SH-SY5Y (cell line): ENCODE measurements around the gene TEFM.
A peak's percentile ranks its signal among the peaks of the same experiment; 100 is the strongest.

Experiments
- GATA2 ChIP-seq: IDR thresholded peaks from 2 replicates; pipeline ENCODE4 v1.6.1; 2011; ENCODE audit warnings: mild to moderate bottlenecking, low read depth, low read length
- GATA3 ChIP-seq: IDR thresholded peaks from 2 replicates; pipeline ENCODE4 v1.6.1; 2011; ENCODE audit warnings: low read depth, mild to moderate bottlenecking, low read length, moderate library complexity

Gene TEFM, protein sequence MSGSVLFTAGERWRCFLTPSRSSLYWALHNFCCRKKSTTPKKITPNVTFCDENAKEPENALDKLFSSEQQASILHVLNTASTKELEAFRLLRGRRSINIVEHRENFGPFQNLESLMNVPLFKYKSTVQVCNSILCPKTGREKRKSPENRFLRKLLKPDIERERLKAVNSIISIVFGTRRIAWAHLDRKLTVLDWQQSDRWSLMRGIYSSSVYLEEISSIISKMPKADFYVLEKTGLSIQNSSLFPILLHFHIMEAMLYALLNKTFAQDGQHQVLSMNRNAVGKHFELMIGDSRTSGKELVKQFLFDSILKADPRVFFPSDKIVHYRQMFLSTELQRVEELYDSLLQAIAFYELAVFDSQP

DNA sequence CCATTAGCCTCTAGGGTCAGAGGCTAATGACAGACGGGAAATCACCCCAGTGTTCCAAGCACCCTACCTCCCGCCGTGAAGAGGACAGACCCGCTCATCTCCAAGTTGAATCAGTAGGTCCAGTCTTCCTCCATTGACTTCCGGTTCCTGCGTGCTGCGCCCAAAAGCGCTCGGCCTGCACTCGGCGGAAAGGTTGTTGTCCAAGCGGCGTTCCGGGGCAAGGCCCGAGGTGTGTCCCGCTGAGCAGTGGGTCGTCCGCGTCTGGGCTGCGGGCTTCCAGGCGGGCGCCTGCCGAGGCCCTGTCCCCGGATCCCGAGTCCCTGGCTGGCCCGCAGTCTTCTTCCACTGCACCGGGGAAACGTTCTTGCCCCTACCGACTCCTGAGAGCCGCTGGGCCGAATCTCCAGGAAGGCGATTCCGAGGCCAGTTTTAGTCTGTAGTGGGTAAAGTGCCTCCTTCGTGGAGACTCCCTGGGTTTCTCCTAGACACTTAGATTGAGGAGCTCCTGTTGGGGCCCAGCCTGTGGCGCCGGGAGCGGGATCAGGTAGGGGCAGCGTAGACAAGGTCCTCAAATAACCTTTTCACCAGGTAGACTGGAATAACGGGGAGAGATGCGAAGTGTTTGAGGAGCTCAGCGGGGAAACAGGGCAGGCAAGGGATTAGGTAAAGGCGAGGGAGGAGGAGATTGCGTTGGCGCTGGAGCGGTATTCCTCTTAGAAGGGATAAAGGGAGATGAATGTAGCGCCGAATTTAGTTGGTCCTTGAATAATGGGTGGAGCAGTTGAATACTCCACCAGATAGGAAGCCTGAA, at the start of gene TEFM:
TSS of gene TEFM (minus strand) at position 138 of the 811 bp plus-strand sequence. CDS start at position 98, 40 bp downstream.
- TF ChIP-seq GATA3 (no peak), GATA2 (peak; percentile 62)

DNA sequence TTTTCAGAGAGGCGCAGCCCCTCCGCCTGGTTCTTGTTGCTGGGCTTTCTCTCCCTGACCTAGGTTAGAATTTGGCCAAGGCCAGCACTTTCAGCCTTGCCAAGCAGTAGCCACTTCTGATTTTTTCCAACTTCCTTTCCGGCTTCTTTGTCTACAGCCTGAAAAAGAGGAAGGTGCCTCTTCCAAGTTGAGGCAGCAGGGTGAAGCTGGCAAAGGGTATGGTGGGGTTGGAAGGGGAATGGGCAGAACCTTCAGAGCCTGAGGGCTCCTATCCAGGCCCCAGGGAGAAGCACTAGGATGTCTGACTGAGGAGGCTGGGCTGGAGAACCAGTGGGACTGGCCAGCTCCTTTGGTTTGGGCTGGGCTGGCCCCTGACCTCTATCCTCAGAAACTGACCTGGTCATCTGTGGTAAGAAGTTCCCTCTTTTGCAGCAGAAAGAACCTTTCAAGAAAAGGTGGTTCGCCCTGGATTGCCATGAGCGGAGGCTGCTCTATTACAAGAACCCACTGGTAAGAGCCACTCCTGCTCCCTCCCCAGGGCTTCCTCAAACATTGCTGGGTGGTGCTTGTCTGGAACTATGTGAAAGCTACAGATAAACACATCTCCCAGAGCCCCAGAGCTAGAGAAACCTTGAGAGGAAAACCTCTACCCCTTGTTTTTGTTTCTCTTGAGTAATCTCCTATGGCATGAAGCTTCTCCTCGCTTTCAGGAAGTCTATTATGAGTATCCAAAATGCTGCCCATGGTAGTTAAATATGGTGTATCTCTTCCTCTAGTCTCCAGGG, 48.2 kb upstream of the TEFM start:
- TF ChIP-seq GATA3 (no peak), GATA2 (no peak)

DNA sequence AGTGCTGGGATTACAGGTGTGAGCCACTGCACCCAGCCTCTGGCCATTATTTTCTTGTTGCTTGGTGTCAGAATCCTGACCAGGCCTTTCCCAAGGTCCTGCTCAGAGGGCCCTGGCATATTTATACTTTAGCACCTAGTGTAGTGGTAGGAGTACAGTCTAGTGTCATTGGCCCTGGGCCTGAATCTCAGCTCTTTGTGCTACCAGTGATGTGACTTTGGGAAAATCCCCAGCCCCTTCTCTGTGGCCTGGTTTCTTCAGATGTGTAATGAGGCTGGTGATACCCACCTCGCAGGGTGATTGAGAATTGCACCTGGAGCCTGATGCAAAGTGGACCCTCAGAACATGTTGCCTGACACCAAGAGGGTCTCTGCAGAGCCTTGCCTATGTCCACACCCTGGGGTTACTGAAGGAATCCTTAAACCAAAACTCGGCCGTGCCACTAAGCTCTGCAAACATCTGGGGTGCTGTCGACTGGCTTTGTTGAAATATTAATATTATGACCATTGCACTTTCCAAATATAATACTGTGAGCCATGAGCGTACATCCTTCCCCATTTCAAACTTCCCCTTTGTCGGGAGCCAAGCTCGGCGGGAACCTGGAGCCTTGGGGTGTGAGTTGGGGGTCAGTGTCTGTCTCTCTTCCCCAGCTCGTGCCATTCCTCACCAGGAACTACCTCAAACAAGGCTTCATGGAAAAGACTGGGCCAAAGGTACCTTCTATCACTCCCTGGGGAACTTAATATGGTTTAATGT, 46.8 kb upstream of the TEFM start:
- TF ChIP-seq GATA2 (no peak), GATA3 (no peak)

DNA sequence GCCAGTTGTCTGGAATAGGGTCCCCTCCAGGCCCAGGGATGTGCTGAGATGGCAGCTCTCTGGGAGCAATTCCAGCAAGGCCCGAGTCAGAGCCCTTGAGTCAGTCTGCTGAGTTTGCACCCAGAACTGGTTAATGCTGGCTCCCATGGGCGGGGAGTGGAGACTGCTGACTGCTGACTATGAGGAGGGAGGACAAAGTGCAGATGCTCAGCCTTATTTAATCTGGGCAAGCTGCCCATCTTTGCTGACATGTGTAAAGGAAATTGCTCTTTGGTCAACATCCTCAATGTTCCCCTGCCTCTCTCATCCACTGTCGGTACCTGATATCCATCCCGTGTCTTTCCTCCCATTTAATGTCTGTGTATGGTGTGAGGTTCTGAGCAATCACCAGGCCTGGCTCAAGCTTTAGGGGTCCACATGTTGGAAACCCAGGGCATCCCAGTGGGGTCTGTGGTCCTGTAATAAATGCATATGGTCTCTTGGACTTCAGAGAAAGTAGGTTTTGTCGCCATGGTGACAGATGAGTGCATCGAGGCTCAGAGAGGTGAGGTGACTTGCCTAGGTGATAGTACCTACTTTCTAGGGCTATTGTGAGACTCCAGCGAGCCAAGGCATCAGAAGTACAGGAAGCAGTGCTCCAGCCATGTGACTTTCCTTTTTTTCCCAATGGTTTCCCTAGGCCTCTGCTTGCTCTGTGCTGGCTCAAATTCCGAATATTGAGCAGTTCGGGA, 44.8 kb upstream of the TEFM start:
- no peak for TF ChIP-seq GATA3
- TF ChIP-seq GATA2, result peak; percentile 59

DNA sequence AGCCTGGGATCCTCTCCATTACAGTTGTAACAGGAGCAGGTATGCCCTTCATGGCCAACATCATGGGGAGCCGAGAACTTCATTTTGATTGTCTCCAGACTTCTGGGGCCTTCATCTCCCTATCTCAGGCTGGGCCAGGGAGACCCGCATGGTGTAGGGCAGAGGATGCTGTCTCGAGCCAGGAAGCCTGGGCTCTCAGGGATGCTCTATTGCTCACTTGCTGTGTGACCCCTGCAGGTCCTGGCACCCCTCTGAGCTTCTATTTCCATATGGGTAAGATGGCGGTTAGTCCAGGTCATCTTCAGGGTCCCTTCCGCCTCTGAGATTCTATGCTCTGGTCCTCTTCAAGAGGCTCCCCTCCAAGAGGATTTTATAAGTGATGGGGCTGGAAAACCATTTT, 44.2 kb upstream of the TEFM start:
- no peak for TF ChIP-seq GATA3
- no peak for TF ChIP-seq GATA2

DNA sequence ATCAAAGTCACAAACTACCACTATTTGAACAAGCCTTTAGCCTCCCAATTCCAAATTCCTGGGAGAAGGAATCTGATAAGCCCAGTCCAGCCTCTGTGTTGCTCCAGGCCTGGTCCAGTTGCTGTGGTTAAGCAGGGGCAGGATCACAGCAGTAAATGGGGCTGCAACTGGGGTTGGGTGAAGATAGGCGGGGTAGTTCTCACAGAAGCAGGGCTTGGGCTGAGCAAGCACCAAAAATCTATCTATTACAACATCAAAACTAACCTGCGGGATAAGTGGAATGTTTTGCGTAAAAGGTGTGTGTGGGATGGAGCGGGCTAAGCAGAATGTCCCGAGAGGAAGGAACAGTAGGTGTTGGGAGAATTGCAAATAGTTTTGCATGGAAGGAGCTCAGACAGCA, 41.8 kb upstream of the TEFM start:
- TF ChIP-seq GATA3 (no peak), GATA2 (no peak)

DNA sequence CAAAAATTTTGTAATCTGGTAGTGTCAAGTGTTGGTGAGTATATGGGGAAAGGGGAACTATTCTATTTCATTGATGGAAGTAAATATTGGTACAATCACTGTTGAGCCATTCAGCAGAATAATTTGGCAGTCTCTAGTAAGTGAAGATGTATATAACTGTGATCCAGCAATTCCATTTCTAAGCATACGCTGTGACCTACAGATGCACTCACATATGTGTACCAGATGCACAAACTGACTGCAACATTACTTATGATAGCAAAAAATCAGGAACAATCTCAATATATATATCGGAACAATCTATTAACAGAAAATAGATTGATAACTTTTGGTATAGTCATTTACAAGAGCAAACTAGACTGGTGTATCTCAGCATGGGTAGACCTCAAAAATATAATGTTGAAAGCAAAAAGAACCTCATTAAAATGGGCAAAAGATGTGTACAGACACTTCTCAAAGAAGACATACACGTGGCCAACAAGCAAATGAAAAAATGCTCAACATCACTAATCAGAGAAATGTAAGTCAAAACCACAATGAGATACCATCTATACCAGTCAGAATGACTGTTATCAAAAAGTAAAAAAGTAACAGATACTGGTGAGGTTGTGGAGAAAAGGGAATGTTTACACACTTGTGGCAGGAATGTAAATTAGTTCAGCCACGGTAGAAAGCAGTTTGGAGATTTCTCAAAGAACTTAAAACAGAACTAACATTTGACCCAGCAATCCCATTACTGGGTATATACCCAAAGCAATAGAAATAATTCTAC, 36.5 kb upstream of the TEFM start:
- TF ChIP-seq GATA2 (no peak), GATA3 (no peak)

DNA sequence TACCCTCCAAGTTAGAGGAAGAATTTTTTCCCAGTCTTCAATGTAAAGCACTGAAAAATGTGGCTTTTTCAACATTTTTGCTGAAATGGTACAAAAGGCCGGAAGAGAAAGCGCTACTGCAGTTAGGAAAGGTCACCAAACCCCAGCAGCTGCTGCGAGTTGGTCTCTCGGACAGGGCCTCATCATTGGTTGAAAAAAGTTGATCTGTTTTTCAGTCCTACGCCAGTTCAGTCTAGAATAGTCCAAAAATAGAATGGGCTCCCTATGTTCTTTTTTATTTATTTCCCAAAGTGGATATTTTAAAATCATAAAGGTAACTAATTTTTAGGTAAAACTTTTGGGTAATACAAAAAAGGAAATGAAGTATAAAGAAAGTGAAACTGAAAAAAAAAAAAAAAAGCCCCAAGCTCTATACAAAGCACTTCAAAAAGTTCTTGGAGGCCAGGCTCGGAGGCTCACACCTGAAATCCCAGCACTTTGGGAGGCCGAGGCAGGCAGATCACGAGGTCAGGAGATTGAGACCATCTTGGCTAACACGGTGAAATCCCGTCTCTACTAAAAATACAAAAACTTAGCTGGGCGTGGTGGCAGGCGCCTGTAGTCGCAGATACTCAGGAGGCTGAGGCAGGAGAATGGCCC, 33.1 kb upstream of the TEFM start:
- no peak for TF ChIP-seq GATA3
- no peak for TF ChIP-seq GATA2

DNA sequence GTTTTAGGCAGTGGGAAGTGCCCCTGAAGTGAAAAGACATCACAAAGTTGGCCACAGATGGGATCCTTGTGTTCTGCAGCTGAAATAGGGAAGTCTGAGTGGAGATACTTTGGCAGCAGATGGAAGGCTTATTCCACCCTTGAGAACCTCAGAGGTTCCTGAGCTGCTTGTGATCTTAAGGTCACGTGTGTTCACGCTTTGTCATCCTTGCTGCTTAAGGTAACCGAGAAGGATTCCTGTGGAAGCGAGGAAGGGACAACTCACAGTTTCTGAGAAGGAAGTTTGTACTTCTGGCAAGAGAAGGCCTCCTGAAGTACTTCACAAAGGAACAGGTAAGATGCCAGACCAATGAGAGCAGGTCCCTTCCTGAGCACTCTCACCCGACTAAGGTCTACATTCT, 27.9 kb upstream of the TEFM start:
- no peak for TF ChIP-seq GATA2
- TF ChIP-seq GATA3, result no peak

DNA sequence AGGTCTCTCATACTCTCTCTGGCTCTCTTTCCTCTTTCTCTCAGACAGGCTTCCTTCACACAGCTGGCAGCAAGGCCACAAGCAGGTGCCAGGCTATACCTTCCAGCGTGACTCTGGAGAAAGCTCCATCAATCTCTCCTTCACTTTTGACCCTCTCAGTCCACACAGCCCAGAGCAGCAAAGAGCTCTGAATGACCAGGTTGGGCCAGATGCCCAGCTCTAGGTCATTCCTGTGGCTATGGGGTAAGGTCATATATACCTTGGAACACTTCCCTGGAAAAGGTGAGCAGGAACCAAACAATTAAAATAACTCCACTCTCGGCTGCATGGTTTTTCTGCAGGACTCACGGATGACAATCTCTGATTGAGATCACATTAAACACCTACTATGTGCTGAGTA, 24.5 kb upstream of the TEFM start:
- TF ChIP-seq GATA3 (no peak), GATA2 (no peak)

DNA sequence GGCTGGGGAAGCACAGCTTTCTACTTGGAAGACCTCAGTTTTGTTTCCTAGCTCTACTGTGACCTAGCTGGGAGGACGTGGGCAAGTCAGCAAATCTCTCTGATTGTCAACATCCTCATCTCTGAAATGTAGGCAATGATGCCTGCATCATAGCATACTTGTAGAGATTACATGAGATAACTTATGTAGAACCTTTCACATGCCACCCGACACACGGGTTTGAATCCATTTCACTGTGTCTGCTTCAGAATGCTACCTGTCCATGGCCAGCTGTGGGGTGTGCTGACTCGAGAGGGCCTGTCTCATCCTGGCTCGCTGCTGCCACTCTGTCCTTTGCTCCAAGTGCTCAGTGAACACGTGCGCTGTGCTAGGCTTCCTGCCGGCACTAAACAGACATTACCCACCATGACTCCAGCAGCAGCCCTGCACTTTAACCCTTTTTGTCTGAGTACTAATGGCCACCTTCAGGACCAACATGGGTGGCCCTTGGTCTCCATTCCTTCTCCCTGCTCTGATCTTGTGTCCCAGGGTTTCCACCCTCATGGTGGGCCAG, 23.1 kb upstream of the TEFM start:
- TF ChIP-seq GATA3 (no peak), GATA2 (no peak)
